Measurements from ENCODE around the gene RAC3. TPM values are rescaled to one million over a fixed set of nuclear protein-coding genes. Genes with fewer than 3 reads are reported as not detected.

Gene RAC3
- total and polyA plus RNA-seq, 4 donors: 0.63 to 6.3 (median 3.3) TPM

DNA sequence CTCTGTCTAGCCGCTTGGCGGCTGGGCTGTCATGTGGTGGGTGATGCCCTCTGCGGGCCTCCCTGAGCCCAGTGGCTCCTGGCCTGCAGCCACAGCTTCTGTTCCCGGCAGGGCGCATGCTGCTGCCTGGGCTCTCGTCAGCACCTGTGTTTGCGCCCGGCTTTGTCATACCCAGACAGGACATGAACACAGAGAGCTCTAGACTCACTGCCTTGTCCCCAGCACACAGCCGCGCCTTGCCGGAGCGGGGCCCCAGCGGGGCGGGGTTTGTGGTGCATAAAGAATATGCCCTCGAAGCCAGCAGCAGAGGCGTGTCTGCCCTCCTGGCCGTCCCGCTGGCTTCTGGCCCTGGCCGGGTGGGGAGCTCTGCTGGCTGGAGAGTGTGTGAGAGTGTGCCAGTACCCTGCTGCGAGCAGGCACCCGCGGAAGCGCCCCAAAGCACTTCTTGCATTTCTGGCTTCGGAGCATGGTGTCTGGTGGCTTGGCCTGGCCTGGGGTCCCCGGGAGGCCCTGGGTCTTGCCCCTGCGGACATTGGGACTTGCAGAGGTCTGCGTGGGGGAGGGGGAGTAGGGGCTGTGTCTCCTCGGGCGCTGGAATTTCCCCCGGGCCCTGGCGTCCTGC, 39.7 kb upstream of the RAC3 start (continued):
- TF ChIP-seq, protein P1, sequence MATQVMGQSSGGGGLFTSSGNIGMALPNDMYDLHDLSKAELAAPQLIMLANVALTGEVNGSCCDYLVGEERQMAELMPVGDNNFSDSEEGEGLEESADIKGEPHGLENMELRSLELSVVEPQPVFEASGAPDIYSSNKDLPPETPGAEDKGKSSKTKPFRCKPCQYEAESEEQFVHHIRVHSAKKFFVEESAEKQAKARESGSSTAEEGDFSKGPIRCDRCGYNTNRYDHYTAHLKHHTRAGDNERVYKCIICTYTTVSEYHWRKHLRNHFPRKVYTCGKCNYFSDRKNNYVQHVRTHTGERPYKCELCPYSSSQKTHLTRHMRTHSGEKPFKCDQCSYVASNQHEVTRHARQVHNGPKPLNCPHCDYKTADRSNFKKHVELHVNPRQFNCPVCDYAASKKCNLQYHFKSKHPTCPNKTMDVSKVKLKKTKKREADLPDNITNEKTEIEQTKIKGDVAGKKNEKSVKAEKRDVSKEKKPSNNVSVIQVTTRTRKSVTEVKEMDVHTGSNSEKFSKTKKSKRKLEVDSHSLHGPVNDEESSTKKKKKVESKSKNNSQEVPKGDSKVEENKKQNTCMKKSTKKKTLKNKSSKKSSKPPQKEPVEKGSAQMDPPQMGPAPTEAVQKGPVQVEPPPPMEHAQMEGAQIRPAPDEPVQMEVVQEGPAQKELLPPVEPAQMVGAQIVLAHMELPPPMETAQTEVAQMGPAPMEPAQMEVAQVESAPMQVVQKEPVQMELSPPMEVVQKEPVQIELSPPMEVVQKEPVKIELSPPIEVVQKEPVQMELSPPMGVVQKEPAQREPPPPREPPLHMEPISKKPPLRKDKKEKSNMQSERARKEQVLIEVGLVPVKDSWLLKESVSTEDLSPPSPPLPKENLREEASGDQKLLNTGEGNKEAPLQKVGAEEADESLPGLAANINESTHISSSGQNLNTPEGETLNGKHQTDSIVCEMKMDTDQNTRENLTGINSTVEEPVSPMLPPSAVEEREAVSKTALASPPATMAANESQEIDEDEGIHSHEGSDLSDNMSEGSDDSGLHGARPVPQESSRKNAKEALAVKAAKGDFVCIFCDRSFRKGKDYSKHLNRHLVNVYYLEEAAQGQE (IDR thresholded peaks at IDR 0.05): peak; percentile 52
- no peak for TF ChIP-seq TAF1 (conservative IDR thresholded peaks at IDR 0.05)

DNA sequence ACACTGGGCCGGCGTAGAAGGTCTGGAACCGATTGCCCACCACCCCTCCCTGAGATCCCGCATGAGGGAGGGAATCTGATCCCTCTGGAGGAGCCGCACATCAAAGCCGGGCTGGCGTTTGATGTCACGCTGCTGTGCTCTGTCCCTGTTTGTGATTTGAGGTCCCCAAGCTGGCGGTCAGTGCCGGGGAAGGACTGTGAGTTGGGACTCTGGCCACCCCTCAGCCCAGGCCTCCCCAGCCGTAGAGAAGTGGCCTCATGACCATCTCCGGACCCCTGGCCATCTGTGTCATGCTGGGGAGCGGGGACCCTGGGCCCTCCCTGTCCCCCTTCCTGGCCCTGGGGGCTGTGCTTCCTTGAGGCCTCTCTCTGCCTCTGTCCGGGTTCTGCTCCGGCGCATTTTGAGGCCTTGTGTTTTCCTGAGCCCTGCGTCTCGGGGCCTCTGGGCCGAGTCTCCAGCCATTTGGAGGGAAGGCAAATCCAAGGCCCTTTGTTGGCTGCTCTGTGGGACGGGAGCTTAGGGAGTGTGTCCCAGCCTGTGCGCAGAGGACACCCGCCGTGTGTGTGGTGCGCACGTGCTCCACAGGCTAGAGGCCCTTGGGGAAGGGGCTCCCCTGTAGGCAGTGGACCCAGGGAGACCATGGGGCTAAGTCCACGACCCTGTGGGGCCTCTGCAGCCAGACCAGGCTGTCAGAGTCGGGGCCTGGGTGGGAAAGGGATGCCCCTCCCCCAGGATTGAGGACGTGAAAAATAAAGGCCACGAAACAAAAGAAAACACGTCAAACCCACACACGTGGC, 39.0 kb upstream of the RAC3 start:
- Histone ChIP-seq H3K27ac (ENCODE audit: low read depth in 1 of 2, low read length in 2 of 2) (peak overlapping the region; percentile 4 to 45), H3K4me1 (ENCODE audit: control insufficient read depth in 4 of 4, insufficient read depth in 4 of 4, low read length in 3 of 4) (peaks cover 12 to 32% (median 21%) of the 10 kb centered on the region in 4 donors), H3K27me3 (ENCODE audit: control insufficient read depth in 4 of 4, insufficient read depth in 4 of 4, low read length in 3 of 4) (no peaks in the 10 kb centered on the region), H3K36me3 (ENCODE audit: control insufficient read depth in 4 of 4, insufficient read depth in 3 of 4, low read depth in 1 of 4, low read length in 3 of 4) (peaks cover 0 to 3% (median under 1%) of the 10 kb centered on the region in 4 donors), H3K4me3 (ENCODE audit: low read depth in 1 of 3, low read length in 3 of 3) (no peak overlapping the region), H3K9me3 (ENCODE audit: control insufficient read depth in 4 of 4, low read length in 3 of 4) (no peaks in the 10 kb centered on the region), H3K9ac (ENCODE audit: low read depth in 1 of 2, low read length in 2 of 2) (peak overlapping the region in 1 of 2 donors; percentile 5)
- no peak for DNase-seq (ENCODE audit: low spot score)
- WGBS: 77% methylated on average over 31 of the region's 31 CpGs
- TF ChIP-seq, protein P2, sequence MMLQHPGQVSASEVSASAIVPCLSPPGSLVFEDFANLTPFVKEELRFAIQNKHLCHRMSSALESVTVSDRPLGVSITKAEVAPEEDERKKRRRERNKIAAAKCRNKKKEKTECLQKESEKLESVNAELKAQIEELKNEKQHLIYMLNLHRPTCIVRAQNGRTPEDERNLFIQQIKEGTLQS (IDR thresholded peaks at IDR 0.05): no peak
- TF ChIP-seq FOXA1 (IDR thresholded peaks at IDR 0.05): no peak
- no peak for TF ChIP-seq GABPA (IDR thresholded peaks at IDR 0.05 in 1 of 2, conservative IDR thresholded peaks at IDR 0.05 in 1 of 2)
- TF ChIP-seq TAF1 (conservative IDR thresholded peaks at IDR 0.05): no peak
- TF ChIP-seq, protein P3, sequence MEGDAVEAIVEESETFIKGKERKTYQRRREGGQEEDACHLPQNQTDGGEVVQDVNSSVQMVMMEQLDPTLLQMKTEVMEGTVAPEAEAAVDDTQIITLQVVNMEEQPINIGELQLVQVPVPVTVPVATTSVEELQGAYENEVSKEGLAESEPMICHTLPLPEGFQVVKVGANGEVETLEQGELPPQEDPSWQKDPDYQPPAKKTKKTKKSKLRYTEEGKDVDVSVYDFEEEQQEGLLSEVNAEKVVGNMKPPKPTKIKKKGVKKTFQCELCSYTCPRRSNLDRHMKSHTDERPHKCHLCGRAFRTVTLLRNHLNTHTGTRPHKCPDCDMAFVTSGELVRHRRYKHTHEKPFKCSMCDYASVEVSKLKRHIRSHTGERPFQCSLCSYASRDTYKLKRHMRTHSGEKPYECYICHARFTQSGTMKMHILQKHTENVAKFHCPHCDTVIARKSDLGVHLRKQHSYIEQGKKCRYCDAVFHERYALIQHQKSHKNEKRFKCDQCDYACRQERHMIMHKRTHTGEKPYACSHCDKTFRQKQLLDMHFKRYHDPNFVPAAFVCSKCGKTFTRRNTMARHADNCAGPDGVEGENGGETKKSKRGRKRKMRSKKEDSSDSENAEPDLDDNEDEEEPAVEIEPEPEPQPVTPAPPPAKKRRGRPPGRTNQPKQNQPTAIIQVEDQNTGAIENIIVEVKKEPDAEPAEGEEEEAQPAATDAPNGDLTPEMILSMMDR (IDR thresholded peaks at IDR 0.05; ENCODE audit: low read depth, low read length, missing input control): no peak
- no peak for TF ChIP-seq EGR1 (IDR thresholded peaks at IDR 0.05; ENCODE audit: low read depth in 2 of 2)
- no peak for TF ChIP-seq RAD21 (IDR thresholded peaks at IDR 0.05)
- TF ChIP-seq, protein P1 (IDR thresholded peaks at IDR 0.05): no peak
- TF ChIP-seq RXRA (IDR thresholded peaks at IDR 0.05): no peak
- TF ChIP-seq, protein P4, sequence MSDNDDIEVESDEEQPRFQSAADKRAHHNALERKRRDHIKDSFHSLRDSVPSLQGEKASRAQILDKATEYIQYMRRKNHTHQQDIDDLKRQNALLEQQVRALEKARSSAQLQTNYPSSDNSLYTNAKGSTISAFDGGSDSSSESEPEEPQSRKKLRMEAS (IDR thresholded peaks at IDR 0.05): no peak
- no peak for TF ChIP-seq JUND (IDR thresholded peaks at IDR 0.05)
- no peak for TF ChIP-seq YY1 (IDR thresholded peaks at IDR 0.05)
- TF ChIP-seq NR2F2 (IDR thresholded peaks at IDR 0.05): no peak

Data from liver (tissue), 9 donors.